Hematopoietic multipotent progenitor cell treated with erythropoietin and hydrocortisone succinate and interleukin-3 and kit ligand, for 17 days (in vitro differentiated cells): ENCODE results near the gene ADAMTS2.

ENCODE experiments used
- DNase-seq: peaks from one replicate; pipeline ENCODE4 v3.0.0-alpha.2; 2015; ENCODE audit warnings: low spot score

ADAMTS2 gene

GRCh38 chr5:179371681-179372680, 26.7 kb upstream of the ADAMTS2 start:
- DNase-seq = no peak

GRCh38 chr5:179371121-179371510, 25.9 kb upstream of the ADAMTS2 start:
- no peak for DNase-seq

- DNase-seq = no peak
Observed at GRCh38 chr5:179370490-179371120, 25.3 kb upstream of the ADAMTS2 start.

GRCh38 chr5:179369530-179369884, 24.2 kb upstream of the ADAMTS2 start:
- no peak for DNase-seq

GRCh38 chr5:179368806-179369529, 23.7 kb upstream of the ADAMTS2 start:
- no peak for DNase-seq

GRCh38 chr5:179368126-179368805, 23.0 kb upstream of the ADAMTS2 start:
- DNase-seq = no peak

GRCh38 chr5:179367491-179367890, 22.2 kb upstream of the ADAMTS2 start:
- no peak for DNase-seq

- no peak for DNase-seq
Observed at GRCh38 chr5:179362355-179362754, 17.1 kb upstream of the ADAMTS2 start.

GRCh38 chr5:179361037-179361603, 15.9 kb upstream of the ADAMTS2 start:
- no peak for DNase-seq

- DNase-seq = no peak
Observed at GRCh38 chr5:179357031-179357430, 11.8 kb upstream of the ADAMTS2 start.

- no peak for DNase-seq
Observed at GRCh38 chr5:179355976-179356974, 11.0 kb upstream of the ADAMTS2 start.

GRCh38 chr5:179354305-179354882, 9.1 kb upstream of the ADAMTS2 start:
- no peak for DNase-seq

GRCh38 chr5:179348843-179349242, 3.6 kb upstream of the ADAMTS2 start:
- no peak for DNase-seq

- DNase-seq = no peak
Observed at GRCh38 chr5:179348011-179348530, 2.8 kb upstream of the ADAMTS2 start.

- DNase-seq = no peak
Observed at GRCh38 chr5:179347581-179347980, 2.3 kb upstream of the ADAMTS2 start.

GRCh38 chr5:179346875-179347274, 1.6 kb upstream of the ADAMTS2 start:
- DNase-seq = no peak

GRCh38 chr5:179346401-179346800, 1.1 kb upstream of the ADAMTS2 start:
- DNase-seq = no peak

GRCh38 chr5:179345183-179345432, 153 bp downstream of the ADAMTS2 start:
- no peak for DNase-seq

GRCh38 chr5:179344431-179345182, 654 bp downstream of the ADAMTS2 start:
- DNase-seq = no peak
